Activated effector memory CD4-positive, alpha-beta T cell treated with anti-CD3 and anti-CD28 coated beads, Interleukin-2, amount 50 U/mL, for 16 hours (primary cell): ENCODE data around the gene SYNPO2.

Source experiments
- DNase-seq: peaks from one replicate; pipeline ENCODE4 v3.0.0-alpha.2; 2020

The SYNPO2 gene

GRCh38 chr4:118883861-118884260 lies 4.8 kb upstream of the SYNPO2 start:
- DNase-seq = no peak

- DNase-seq = no peak
Observed at GRCh38 chr4:118884716-118885115, 3.9 kb upstream of the SYNPO2 start.

DNA sequence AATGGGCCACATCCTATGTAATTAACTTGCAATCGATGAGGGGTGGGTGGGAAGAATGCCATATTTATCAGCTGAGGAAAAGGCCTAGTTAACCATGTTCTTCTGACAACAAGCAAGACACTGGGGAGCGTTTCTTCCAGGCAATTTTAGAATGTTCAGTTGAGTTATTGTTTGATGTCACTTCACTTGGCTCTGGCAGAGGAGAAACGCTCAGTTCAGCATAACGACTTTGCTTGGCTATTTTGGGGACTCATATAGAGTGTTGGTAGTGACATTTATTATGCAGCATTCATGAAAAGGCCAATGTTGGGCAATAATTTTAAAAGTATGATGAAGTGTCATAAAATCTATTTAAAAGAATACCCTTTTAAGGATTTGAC lies 648 bp downstream of the SYNPO2 start:
- no peak for DNase-seq

DNA sequence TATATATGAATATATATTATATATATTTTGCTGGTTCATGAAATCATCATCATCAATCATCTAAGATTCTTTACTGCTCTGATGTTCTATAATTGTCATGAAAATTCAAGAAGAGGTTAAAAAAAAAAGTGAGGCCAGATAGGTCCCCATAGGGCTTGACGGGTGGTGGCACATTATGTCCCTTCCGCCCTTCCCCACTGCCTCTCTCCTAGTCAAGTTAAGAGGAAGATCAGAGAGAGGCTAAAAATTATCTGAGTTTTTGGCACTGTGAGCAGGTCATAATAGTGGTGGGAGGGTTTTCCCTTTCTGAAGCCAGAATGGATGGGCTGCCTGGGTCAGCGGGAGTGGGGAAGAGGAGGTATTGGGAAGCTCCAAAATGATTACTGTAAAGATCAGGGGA lies 5.4 kb downstream of the SYNPO2 start:
- DNase-seq = no peak

DNA sequence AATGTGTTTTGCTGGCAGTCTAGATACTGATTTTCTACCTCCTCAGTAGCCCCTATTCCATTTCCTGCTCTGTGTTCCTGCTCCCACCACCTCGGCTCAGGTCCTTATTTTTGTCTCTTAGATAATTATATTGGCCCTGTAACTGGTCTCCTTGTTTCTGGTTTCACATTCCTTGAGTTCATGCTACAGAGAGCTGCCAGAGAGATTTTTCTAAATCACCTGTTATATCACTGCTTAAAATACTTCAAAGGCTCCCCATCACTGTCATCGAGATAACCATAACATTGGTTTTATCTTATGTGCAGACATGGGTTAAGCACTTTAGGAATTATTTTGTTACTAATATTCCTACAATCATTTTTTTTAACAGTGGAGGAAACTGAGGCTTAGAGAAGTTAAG lies 9.6 kb downstream of the SYNPO2 start:
- no peak for DNase-seq

DNA sequence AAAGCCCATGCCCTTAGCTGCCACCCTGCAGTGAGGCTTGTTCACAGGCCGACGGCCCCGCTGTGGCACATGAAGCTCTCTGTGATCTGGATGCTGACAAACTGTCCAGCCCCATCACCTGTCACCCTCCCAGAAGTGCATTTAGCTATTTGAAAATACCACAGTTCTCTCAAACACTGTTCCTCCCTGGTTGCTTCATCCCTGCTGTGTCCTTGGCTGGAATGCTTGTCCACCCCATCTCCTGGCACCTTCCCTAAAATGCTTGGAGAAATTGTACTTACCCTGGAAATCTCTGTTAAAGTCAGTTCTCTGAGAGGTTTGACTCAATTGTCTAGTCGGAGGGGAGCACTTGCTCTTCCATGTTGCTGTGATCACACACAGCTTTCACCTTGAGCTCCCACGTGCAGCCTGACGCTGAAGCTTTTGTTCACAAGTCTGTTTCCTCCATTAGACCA lies 10.1 kb downstream of the SYNPO2 start:
- DNase-seq = no peak

DNA sequence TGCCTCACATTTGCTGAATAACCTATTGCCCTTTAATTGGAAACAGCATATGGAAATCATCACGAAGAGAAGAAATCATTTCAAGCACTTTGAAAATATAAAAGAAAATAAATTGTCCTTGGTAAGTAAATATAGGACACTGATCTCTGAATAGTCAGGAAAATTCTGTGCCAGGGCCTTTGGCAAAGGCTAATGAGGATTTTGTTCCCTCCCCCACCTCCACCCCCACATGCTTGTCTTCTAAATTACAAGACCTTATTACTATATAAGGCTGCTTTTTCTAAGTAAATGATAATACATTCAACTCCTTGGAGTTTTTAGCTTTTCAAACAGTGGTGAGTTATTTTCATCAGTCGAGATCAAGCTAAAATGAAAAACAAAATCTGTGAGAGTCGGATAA lies 15.8 kb downstream of the SYNPO2 start:
- no peak for DNase-seq

DNA sequence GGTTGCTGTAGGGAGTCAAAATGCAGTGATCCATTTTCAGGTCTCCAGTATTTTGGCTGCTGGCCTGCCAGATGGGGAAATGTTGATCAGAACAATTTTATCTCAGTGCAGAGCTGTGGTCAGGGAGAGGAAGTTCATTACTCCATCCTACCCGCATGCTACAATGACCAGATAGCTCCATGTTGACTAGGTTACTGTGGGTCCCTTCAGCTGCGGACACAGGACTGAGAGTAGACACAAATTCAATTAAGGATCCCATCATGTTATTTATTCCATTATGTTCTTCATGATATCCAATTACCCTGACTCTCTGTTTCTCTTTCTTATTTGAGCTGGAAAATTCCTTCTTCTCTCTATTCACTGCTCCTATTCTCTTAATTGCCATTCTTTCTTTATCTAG lies 16.3 kb downstream of the SYNPO2 start:
- DNase-seq = no peak

- DNase-seq = no peak
Observed at GRCh38 chr4:118905566-118905965, 16.9 kb downstream of the SYNPO2 start.

DNA sequence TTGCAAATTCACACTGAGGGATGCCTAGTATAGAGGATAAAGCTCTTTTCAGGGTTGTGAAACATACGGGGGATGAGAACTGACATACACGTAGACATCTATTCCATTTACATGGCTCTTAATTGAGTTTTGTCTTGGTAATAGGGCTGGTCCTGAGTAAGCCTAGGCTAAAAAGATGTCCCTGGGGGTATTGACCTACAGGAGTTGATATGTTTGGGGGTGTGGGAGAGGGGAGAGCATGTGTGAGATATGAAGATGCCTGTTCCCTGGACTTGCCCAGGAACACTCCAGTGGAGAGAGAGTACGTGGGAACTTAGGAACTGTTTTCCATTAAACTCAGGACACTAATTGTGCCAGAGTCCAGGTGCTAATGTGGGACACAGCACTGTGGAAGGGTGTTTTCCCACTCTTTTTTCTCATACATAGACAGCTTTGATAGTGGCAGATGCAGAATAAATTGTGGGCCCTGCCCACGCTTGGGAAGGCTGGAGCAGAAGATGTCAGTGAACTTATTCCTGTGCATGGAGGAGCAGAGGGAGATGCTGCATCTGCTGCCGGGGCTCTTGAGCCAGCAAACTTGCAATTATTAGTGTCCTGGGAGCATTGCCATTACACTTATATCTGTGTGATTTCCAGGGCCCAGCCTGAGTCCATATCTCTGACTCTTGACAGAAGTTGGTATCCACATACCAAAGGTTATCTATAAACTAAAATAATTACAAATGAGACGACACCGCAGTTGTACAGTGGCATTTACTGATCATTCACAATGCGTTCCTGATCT lies 20.7 kb downstream of the SYNPO2 start:
- DNase-seq = no peak

DNA sequence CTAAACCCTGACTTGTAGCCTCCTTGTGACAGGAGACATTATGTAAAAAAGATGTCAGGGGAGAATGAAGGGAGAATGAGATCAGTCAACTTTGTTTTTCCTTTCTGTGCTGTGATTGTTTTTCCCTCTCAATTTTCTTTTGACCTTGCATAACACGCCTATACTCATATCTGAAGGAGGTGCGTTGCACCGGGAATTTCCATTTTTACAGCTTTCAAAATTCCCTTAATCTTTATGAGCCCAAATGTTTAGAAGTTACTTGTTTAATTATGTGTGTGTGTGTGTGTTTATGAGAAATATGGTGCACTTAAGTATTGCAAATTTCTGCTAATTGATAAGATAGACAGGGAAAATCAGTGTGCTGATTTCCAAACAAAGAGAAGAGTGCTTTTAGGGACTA lies 21.6 kb downstream of the SYNPO2 start:
- DNase-seq = no peak

GRCh38 chr4:118911238-118911703 lies 22.6 kb downstream of the SYNPO2 start:
- DNase-seq = no peak

DNA sequence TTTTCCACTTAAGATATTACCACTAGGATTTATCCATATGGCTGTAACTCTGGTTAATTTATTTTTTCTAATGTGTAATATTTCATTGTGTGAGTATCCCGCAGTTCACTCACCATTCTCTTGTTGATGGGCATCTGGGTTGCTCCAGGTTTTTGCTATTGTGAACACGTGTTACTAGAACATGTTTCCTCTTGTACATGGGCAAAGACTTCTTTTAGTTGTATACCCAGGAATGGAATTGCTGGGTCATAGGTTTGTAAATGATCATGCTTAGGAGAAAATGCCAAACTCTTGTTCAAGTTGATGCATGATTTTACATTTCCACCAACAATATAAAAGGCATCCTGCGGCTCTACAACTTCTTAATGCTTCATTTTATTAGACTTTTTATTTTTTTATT lies 26.8 kb downstream of the SYNPO2 start:
- DNase-seq = no peak

GRCh38 chr4:118916691-118917289 lies 28.1 kb downstream of the SYNPO2 start:
- DNase-seq = no peak

- no peak for DNase-seq
Observed at GRCh38 chr4:118917582-118917981, 28.9 kb downstream of the SYNPO2 start.

DNA sequence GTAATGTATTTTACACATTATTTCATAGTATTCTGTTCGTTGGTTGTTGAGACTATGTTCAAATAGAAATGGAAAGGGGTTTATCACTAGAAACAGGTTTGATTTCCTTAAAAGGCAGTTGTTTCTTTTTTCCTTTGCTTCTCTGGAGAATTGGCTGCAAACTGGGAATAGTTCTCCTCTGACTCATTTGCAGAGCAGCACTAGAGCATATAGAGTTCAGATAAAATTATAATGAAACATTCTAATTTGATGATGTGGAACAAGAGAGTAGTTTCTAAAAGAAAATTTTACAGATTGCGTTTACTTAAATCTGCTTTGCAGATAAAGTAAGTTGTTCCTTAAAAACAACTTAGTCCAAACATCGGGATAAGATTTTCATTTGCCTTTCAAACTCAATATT lies 29.7 kb downstream of the SYNPO2 start:
- DNase-seq = no peak

DNA sequence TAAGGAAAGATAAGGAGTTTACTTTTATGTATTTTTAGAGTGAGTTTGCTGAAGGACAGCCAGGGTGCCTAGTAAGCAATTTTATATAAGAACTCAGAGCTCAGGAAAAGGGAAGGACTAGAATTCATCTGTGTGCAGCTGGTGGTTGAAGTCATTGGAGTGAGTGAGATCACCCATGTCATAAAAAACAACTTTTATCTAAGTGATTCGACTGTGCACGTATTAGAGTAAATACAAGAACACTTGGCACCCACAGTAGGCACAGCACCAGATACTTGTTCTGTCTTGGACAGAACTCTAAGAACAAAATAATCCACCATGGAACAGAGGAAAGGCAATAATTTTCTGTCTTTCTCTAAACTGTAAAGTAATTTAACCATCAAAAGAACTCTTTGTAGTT lies 31.6 kb downstream of the SYNPO2 start:
- no peak for DNase-seq

- DNase-seq = no peak
Observed at GRCh38 chr4:118921786-118922185, 33.1 kb downstream of the SYNPO2 start.

DNA sequence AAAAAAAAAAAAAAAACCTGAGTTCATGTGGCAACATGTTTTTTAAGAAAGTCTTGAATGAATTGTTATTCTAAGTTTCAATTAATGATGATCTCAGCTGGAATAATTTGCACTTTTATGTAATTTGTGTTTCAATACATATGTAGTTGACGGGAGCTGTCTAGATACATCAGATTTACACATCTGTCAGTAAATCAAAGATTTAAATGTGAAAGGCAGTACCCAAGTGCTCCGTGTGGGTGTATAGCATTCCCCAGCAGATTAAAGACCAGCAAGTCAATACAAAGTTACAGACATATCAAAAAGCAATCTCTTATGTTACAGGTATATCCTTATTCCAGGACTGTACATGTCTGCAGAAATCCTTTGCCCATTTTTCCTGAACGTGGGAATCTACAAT lies 35.2 kb downstream of the SYNPO2 start:
- DNase-seq = no peak

DNA sequence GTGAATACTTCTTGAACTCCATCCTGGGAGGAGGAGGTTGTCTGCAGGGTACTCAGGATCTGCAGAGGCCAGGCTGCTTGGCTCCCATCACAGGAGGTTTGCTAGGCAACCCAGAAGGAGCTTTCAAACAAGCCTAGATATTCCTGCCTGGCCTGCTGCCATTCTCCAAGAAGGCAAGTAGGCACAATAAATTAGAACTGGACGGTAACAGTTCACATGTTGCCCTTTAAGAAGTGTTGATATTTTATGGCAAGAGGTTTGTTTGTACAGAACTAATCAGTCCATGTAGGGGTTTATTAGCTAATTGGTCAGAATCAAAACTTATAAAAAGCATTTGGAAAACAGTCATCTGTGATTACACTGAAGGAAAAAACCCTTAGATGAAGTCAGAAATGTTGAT lies 39.3 kb downstream of the SYNPO2 start:
- no peak for DNase-seq

DNA sequence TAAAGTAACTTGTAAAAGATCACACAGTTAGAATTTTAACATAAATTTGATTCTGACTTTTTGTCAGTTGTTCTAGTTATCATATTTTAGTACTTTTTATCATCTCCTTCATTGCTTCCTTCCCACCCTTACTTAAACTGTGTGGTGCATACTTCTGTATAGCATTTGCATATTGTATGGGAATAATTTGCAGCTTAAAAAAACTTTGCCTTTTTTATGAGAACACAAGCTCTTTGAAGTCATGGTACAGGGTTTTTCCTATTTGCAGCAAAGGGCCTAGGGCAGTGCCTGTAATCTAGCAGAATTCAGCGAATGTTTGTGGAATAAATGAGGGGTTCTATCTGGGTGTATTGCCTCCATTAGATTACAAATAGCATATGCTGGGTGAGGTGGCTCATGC lies 41.6 kb downstream of the SYNPO2 start:
- no peak for DNase-seq

DNA sequence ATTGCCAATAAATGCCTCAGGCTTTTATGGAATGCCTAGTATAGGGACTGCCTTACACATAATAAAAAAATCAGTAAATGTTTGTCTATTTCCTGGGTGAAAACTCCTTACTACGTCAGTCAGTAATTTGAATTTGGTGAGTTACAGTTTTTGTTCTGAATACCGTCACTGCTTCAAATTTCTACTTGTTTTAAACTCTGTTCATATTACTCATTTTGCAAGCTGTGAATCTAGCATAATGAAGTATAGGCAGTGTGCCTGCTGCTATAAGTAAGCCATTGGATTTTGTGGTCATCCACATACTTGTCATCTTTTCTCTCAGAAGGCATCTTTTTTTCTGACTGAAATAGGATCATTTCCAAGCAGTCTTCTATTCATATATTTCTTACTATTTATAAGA lies 43.1 kb downstream of the SYNPO2 start:
- DNase-seq = no peak

DNA sequence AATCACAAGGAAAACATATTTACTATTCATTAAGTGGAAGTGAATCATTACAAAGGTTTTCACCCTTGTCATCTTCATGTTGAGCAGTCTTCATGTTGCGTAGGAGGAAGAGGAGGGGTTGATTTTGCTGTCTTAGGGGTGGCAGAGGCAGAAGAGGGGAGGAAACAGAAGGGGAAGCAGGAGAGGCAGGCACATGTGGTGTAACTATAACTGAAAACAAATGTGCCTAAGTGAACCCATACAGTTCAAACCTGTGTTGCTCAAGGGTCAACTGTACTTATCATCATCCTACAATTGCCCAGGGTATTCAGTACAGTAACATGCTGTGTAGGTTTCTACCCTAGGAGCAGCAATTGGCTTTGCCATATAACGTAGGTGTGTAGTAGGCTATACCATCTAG lies 47.2 kb downstream of the SYNPO2 start:
- no peak for DNase-seq

DNA sequence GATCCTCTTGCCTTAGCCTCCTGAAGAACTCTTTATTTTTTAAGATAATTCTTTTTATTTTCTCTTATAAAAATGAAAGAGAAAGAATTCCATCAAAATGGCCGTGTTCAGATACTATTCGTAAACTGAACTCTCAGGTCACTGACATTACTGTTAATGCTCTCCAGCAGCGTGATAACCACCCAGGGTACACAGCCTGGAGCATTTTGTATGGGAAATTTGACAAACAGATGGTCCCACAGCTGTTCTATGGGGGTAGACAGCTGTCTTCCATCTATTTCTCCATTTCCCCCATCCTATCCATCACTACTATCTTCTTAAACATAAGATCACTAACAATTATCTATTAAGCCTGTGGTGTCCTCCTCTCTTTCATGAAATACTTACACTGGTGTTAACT lies 47.8 kb downstream of the SYNPO2 start:
- no peak for DNase-seq
